Mononuclear cell (primary cell): Measurements from ENCODE around the gene RHOF. TPM values are rescaled to one million over a fixed set of nuclear protein-coding genes. Genes with fewer than 3 reads are reported as not detected.

ENCODE experiments used
- H3K27me3 ChIP-seq: 2 replicates; pipeline ENCODE4 v1.6.0; 2011; ENCODE audit warnings: low read length, control low read depth; ENCODE audit not compliant: insufficient read depth
- H3K4me1 ChIP-seq: 2 replicates; pipeline ENCODE4 v1.5.1; 2011; ENCODE audit warnings: mild to moderate bottlenecking, low read length, control low read depth; ENCODE audit not compliant: insufficient read depth
- H3K4me3 ChIP-seq: 2 replicates; pipeline ENCODE4 v1.5.1; 2011; ENCODE audit warnings: mild to moderate bottlenecking, low read length, moderate library complexity
- H3K9me3 ChIP-seq: 2 replicates; pipeline ENCODE4 v1.5.1; 2011; ENCODE audit warnings: low read depth, mild to moderate bottlenecking, control low read depth, low read length
- total RNA-seq: library from RNA; depleted of rRNA; stranded (reverse); fragments of >200 nt; gene quantifications from one replicate; pipeline ENCODE4 v1.2.3, GENCODE V29; 2012

Gene RHOF, protein sequence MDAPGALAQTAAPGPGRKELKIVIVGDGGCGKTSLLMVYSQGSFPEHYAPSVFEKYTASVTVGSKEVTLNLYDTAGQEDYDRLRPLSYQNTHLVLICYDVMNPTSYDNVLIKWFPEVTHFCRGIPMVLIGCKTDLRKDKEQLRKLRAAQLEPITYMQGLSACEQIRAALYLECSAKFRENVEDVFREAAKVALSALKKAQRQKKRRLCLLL
- 110 TPM for total RNA-seq

DNA sequence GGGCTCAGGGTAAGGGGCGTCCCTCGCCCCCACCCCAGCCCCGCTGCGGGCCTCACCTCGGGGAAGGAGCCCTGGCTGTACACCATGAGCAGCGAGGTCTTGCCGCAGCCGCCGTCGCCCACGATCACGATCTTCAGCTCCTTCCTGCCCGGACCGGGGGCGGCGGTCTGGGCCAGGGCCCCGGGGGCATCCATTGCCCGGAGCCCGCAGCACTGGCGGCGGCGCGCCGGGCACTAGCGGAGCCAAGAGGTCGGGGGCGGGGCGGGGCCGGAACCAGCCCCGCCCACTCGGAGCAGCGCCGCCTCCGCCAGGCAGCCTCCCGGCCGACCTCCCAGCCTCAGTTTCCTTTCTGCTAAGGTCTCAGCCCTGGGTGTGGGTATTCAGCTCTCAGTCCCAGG is at the start of gene RHOF:
RHOF (minus strand) TSS at position 249 of the 398 bp plus-strand sequence; CDS start at position 194, 55 bp downstream.
- H3K4me1 ChIP-seq, result peaks cover 91% of the 10 kb centered on the region
- no peaks in the 10 kb centered on the region for H3K9me3 ChIP-seq
- no peaks in the 10 kb centered on the region for H3K27me3 ChIP-seq
- H3K4me3 ChIP-seq, result peak within 1 kb of the TSS; percentile 70

DNA sequence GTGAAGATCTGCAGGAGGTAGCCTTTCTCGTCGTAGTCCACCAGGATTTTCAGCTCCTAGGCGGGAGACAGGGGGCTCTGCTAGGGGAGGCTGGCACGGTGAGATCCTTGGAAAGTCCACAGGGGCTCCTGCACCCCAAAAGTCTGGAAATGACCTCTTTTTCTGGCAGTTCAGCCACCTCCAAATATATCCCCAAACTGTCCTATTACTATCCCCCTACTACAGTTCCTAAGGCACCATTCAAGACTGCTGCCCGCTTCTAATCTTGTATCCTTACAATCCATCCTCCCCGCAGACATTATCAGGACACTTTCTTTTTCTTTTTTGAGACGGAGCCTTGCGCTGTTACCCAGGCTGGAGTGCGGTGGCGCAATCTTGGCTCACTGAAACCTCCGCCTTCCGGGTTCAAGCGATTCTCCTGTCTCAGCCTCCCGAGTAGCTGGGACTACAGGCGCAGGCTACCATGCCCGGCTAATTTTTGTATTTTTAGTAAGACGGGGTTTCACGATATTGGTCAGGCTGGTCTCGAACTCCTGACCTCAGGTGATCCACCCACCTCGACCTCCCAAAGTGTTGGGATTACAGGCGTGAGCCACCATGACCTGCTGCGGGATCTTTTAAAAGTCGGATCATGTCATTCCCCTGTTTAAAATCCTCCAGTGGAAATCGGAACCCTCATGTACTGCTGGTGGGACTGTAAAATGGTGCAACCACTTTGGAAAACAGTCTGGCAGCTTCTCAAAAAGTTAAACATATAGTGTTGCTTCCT is 46.7 kb upstream of the RHOF start:
- no peaks in the 10 kb centered on the region for H3K9me3 ChIP-seq
- no peaks in the 10 kb centered on the region for H3K27me3 ChIP-seq
- peak overlapping the region; percentile 87 for H3K4me3 ChIP-seq
- peaks cover 23% of the 10 kb centered on the region for H3K4me1 ChIP-seq

DNA sequence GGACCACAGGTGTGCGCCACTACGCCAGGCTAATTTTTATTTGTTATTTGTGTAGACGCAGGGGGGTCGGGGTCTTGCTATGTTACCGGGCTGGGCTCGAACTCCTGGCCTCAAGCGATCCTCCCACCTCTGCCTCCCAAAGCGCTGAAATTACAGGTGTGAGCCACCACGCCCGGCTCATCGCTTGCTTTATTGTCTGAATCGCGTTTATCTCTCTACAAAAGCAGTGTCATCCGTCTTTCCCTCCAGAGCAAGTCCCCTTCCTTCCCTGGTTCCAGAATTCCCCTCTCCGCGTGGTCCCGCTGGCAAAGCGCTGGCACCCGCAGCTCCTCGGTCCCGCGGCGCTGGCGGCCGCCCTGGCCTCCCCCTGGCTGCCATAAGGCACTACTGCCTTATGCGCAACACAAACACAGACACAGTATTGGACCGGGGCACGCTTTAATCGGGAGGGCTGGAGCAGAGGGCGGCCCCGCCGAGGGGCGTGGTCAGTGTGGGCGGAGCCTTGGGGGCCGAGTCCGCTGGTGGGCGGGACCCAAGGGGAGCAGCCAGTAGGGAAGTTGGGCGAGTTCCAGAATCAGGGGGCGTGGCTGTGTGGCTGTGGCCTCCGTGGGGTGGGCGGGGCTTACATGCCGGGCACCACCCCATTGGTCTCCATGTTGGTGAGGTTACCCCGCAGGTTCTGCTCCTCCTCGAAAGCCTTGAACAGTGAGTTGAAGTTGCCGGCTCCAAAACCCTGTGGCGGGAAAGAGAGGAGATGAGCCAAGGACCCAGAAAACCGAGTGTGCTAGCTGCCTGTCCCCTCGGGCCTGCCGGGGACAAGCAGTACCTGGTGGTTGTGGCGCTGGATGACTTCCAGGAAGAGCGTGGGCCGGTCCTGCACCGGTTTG is 45.9 kb upstream of the RHOF start:
- Histone ChIP-seq H3K27me3 (no peaks in the 10 kb centered on the region), H3K4me3 (peak overlapping the region; percentile 87), H3K4me1 (peaks cover 29% of the 10 kb centered on the region), H3K9me3 (no peaks in the 10 kb centered on the region)

- Histone ChIP-seq H3K4me3 (no peak overlapping the region), H3K9me3 (no peaks in the 10 kb centered on the region), H3K4me1 (peaks cover 29% of the 10 kb centered on the region), H3K27me3 (no peaks in the 10 kb centered on the region)
These were observed 44.6 kb upstream of the RHOF start for GRCh38 chr12:121838126-121838525.

- no peak overlapping the region for H3K4me3 ChIP-seq
These were observed 44.2 kb upstream of the RHOF start for GRCh38 chr12:121837680-121838079.

DNA sequence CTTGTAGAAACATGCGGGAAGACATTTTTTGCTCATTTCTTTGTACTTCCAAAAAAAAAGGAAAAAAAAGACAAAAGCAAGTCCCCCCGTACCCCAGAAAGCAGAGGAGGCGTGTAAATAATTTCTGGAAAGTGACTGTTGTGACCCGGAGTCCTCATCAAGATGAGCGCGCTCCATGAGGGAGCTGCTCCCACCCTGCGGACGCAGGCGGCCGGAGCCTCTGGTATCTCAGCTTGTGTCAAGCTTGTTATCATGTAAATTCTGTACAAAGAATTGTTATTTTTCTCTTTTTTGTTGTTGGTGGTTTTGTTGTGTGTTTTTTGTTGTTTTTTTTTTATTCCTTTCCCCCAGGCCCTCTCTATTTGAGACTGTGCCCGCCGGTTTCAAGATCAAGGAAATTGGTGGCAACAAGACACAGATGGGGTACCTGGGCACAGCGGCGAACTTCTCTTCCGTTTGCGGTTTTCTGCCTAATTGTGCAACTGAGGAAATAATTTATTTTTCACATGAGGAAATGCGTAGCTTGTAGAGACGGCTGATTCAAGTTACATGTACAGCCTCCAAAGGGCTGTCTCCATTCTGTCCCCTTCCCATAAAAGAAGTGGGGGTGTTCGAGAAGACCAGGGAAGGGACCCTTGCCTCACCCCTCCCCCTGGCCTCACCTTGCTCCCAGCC is 38.2 kb upstream of the RHOF start:
- Histone ChIP-seq H3K4me1 (peaks cover 19% of the 10 kb centered on the region), H3K27me3 (no peaks in the 10 kb centered on the region), H3K9me3 (no peaks in the 10 kb centered on the region), H3K4me3 (no peak overlapping the region)

More at GRCh38 chr12:121837680-121838079, 44.2 kb upstream of the RHOF start:
- Histone ChIP-seq H3K27me3 (no peaks in the 10 kb centered on the region), H3K4me1 (peaks cover 29% of the 10 kb centered on the region), H3K9me3 (no peaks in the 10 kb centered on the region)

GRCh38 chr12:121830588-121831265 is 37.2 kb upstream of the RHOF start:
- Histone ChIP-seq H3K27me3 (no peaks in the 10 kb centered on the region), H3K4me3 (no peak overlapping the region), H3K4me1 (peaks cover 17% of the 10 kb centered on the region), H3K9me3 (no peaks in the 10 kb centered on the region)

DNA sequence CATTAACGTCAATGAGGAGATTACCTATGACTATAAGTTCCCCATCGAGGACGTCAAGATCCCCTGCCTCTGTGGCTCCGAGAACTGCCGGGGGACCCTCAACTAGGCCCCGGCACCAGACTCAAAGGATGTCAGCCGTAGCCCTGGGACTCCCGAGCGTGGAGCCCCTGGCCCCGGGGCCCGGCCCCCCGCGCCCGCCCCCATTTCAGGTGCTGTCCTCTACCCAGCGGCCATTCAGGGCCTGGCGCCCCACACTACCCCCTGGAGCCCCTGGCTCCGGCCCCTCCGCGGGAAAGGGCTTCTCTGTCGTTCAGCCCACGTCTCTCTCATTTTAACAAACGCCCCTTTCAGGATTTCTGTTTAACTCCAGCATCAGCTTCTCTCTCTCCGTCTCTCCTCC is 36.6 kb upstream of the RHOF start:
- H3K9me3 ChIP-seq, result no peaks in the 10 kb centered on the region
- no peak overlapping the region for H3K4me3 ChIP-seq
- peaks cover 11% of the 10 kb centered on the region for H3K4me1 ChIP-seq
- no peaks in the 10 kb centered on the region for H3K27me3 ChIP-seq

DNA sequence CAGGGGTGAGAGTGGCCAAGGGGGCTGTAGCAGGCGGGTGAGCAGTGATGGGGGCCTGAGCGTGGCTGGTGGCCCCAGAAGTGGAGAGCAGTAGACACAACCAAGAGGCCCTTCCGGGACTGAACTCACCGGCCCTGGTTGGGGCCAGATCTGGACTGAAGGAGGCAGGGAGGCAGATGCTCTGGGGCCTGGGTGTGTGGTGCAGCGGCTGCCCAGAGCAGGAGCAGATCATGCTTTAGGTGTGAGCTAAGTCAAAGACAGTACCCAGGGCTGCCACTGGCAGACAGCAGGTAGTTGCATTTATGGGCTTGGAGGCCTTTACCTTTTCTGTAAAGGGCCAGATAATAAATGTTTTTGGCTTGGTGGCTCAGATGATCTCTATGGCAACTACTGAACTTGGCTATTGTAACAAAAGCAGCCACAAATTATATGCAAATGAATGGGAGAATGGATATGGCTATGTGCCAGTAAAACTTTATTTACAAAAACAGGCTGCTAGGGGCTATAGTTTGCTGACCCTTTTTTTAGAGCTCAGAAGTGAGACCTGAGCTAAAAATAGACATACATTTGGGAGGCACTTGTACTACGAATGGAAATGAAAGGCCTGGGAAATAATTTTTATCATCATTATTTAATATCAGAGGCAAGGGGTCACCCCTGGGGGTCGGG is 35.9 kb upstream of the RHOF start:
- H3K4me3 ChIP-seq, result no peak overlapping the region
- peaks cover 5% of the 10 kb centered on the region for H3K4me1 ChIP-seq
- no peaks in the 10 kb centered on the region for H3K27me3 ChIP-seq
- no peaks in the 10 kb centered on the region for H3K9me3 ChIP-seq

GRCh38 chr12:121828826-121829225 is 35.3 kb upstream of the RHOF start:
- no peaks in the 10 kb centered on the region for H3K27me3 ChIP-seq
- H3K4me3 ChIP-seq, result no peak overlapping the region

DNA sequence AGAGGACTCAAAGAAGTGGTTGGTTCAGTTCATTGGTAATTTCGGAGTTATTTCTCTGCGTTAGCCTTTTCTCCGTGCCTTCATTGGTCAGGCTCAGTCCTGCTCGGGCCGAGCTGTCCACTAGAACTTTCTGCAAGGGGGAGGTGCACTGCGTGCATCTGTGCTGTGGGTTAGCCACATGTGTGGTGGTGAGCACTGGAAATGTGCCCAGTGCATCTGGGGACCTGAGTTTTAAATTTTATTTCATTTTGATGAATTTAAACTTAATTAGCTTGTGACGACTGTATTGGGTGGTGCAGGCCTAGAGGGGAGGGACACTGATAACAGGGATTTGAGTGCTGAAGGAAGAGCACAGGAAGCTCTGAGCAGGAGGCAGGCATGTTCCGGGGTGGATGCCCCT is 34.8 kb upstream of the RHOF start:
- Histone ChIP-seq H3K9me3 (no peaks in the 10 kb centered on the region), H3K4me3 (no peak overlapping the region), H3K27me3 (no peaks in the 10 kb centered on the region), H3K4me1 (peaks cover 5% of the 10 kb centered on the region)

More at GRCh38 chr12:121828826-121829225, 35.3 kb upstream of the RHOF start:
- Histone ChIP-seq H3K9me3 (no peaks in the 10 kb centered on the region), H3K4me1 (peaks cover 5% of the 10 kb centered on the region)

- Histone ChIP-seq H3K27me3 (no peaks in the 10 kb centered on the region), H3K4me3 (no peak overlapping the region), H3K9me3 (no peaks in the 10 kb centered on the region), H3K4me1 (peaks cover 5% of the 10 kb centered on the region)
These were observed 34.0 kb upstream of the RHOF start for GRCh38 chr12:121827351-121828099.
